IgD-negative memory B cell (primary cell): ENCODE data around the gene OGDHL. TPM values are rescaled to one million over a fixed set of nuclear protein-coding genes. Genes with fewer than 3 reads are reported as not detected.
A peak's percentile ranks its signal among the peaks of the same experiment; 100 is the strongest.

Experiments
- H3K27ac Mint-ChIP-seq, 3 donors: one replicate each; pipeline ENCODE4 v1.8.0; 2020 to 2022; ENCODE audit warnings: mild to moderate bottlenecking in 3 of 3, mixed read lengths in 3 of 3, moderate library complexity in 1 of 3
- H3K27me3 Mint-ChIP-seq: one replicate; pipeline ENCODE4 v1.8.0; 2021; ENCODE audit warnings: mixed read lengths
- H3K36me3 Mint-ChIP-seq: one replicate; pipeline ENCODE4 v1.8.0; 2020; ENCODE audit warnings: mild to moderate bottlenecking, mixed read lengths
- H3K4me1 Mint-ChIP-seq, 3 donors: one replicate each; pipeline ENCODE4 v1.8.0; 2020 to 2022; ENCODE audit warnings: mixed read lengths in 3 of 3, mild to moderate bottlenecking in 1 of 3
- H3K4me3 Mint-ChIP-seq, 4 donors: one replicate each; pipeline ENCODE4 v1.8.0; 2020 to 2022; ENCODE audit warnings: mild to moderate bottlenecking in 4 of 4, mixed read lengths in 4 of 4, moderate library complexity in 3 of 4
- H3K9me3 Mint-ChIP-seq, 3 donors: one replicate each; pipeline ENCODE4 v1.8.0; 2020 to 2021; ENCODE audit warnings: mixed read lengths in 3 of 3, mild to moderate bottlenecking in 1 of 3
- polyA plus RNA-seq: library from polyadenylated mRNA; unstranded; fragments of 300-500 nt; fragmentation: Illumina TruSeq; gene quantifications from one replicate; pipeline ENCODE4 v1.2.3, GENCODE V29; 2021

OGDHL gene
- polyA plus RNA-seq, 1 donor from 2014 or later, result not detected

GRCh38 chr10:49749144-49749543 lies 13.0 kb downstream of the OGDHL start:
- Mint-ChIP-seq H3K4me3 (no peak overlapping the region), H3K36me3 (peaks cover 1% of the 10 kb centered on the region), H3K27ac (no peak overlapping the region), H3K27me3 (peaks cover 12% of the 10 kb centered on the region), H3K4me1 (no peaks in the 10 kb centered on the region), H3K9me3 (no peaks in the 10 kb centered on the region)

GRCh38 chr10:49748006-49748405 lies 14.1 kb downstream of the OGDHL start:
- no peaks in the 10 kb centered on the region for H3K4me1 Mint-ChIP-seq
- peaks cover 12% of the 10 kb centered on the region for H3K27me3 Mint-ChIP-seq
- no peak overlapping the region for H3K27ac Mint-ChIP-seq
- H3K36me3 Mint-ChIP-seq, result peaks cover 1% of the 10 kb centered on the region
- no peaks in the 10 kb centered on the region for H3K9me3 Mint-ChIP-seq
- H3K4me3 Mint-ChIP-seq, result no peak overlapping the region

DNA sequence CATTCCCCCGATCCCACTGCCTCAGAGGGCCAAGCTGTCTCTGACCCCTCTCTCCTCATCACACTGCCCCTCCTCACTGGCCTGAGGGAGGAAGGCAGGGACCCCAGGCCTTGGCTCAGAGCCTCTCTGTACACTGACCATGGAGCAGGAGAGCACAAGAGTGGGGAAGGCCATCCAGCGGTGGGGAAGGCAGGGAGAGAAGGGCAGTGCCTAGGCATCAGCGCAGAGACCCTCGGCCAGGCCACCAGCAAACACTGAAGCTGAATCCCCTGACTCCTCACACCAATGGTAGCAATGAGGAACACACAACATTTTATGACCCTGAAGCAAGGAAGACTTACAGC lies 14.8 kb downstream of the OGDHL start:
- Mint-ChIP-seq H3K36me3 (peaks cover 1% of the 10 kb centered on the region), H3K4me3 (no peak overlapping the region), H3K27ac (no peak overlapping the region), H3K9me3 (no peaks in the 10 kb centered on the region), H3K27me3 (peaks cover 11% of the 10 kb centered on the region), H3K4me1 (no peaks in the 10 kb centered on the region)

DNA sequence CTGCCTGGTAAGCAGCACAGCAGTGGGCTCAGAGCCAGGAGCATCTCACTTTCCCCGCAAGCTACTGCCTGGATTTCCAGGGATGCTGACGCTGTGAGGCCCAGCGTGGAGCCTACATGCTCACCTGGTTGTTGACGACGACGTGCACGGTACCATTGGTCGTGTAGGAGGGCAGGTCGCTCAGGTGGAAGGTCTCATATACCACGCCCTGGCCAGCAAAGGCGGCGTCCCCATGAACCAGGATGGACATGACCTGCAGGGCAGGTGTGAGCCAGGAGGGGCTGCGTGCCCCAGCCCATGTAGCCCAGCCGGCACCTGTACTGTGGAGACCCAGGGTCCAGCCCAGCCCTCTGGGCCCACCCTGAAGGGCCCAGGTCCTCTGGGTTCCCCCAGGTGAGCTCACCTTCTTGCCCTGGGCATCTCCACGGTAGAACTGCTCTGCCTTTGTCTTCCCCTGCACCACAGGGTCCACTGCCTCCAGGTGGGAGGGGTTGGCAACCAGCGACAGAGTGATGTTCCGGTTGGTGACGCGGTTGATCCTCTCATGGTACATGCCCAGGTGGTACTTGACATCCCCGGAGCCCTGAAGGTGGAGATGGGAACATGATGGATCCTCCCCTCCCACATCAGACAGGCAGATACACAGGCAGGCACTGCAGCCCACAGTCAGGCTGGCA lies 15.4 kb downstream of the OGDHL start:
- Mint-ChIP-seq H3K27ac (no peak overlapping the region), H3K9me3 (no peaks in the 10 kb centered on the region), H3K27me3 (peaks cover 11% of the 10 kb centered on the region), H3K4me3 (no peak overlapping the region), H3K36me3 (peaks cover 1% of the 10 kb centered on the region), H3K4me1 (no peaks in the 10 kb centered on the region)

DNA sequence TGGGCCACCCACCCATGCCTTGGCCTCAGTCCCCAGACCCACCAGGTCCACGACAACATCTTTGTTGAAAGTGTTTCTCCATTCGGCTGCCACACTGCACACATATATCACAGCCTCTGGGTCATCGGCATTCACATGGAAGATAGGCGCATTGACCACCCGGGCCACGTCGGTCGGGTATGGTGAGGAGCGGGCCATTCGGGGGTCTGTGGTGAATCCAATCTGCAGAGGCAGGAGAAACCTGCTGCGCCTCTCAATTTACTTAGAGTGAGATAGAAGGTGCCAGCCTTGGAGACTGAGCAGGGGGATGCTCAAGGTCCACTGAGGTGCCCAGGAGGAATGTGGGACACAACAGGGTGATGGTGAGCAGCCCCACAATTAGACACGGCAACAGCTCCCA lies 16.4 kb downstream of the OGDHL start:
- no peaks in the 10 kb centered on the region for H3K4me1 Mint-ChIP-seq
- H3K4me3 Mint-ChIP-seq, result peak overlapping the region in 1 of 4 donors; percentile 32
- peak overlapping the region in 1 of 3 donors; percentile 6 for H3K27ac Mint-ChIP-seq
- no peaks in the 10 kb centered on the region for H3K9me3 Mint-ChIP-seq
- peaks cover 7% of the 10 kb centered on the region for H3K27me3 Mint-ChIP-seq
- peaks cover 1% of the 10 kb centered on the region for H3K36me3 Mint-ChIP-seq

DNA sequence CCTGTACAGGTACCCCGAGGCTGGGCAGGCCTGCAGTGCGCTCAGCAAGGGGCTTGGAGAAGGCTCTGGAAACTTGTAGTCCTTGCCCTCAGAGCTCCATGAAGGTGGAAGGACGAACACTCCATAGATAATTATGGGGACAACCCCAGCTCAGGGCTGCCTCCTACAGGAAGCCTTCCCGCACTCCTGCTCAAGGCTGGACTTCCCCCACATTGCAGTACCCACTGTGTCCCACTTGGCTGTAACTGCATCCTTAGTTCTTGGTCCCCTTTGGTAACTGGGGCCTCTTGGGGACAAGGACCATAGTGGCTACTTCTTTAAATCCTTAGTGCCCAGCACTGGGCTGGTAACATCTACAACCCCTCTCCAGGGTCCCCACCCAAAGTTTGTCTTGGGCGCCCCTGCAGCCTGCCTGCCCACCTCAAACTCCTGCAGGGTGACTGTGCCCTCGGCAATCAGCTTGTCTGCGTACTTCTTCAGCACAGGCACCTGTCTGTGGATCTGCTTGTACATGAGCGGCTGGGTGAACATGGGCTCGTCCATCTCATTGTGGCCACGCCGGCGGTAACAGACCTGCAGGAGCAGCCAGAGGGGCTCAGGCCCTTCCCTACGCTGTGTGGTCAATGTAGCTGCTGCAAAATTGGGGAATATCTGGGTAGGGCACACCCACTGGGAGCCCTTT lies 17.1 kb downstream of the OGDHL start:
- Mint-ChIP-seq H3K4me3 (no peak overlapping the region), H3K36me3 (peaks cover 1% of the 10 kb centered on the region), H3K27me3 (peaks cover under 1% of the 10 kb centered on the region), H3K9me3 (no peaks in the 10 kb centered on the region), H3K4me1 (no peaks in the 10 kb centered on the region), H3K27ac (peak overlapping the region in 1 of 3 donors; percentile 6)

DNA sequence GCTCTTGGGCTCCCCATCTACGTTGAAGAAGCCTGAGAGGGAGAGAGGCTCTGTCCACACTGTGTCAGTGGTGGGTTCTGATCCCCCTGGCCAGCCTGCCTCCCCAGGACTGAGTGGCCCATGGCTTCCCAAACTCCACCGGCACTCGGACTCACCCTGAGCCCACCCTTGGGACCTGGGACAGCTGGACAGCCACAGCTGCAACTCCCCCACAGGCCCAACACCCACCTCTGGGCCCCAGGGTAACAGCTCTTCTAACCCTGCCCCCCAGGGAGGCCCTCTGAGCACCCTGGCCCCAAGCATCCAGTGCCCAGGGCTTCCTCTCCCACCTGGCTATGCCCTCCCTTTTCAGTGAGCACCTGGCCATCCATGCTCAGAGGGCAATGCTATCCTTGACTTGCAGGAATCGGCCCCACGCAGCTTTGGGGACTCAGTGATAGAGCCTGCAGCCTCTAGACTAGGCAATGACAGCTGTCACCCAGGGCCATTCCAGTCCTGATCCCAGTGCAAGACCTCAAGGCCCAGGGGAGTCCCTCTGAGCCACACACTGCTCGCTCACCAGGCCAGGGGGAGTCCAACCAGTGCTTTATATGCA lies 17.9 kb downstream of the OGDHL start:
- H3K4me3 Mint-ChIP-seq, result no peak overlapping the region
- no peaks in the 10 kb centered on the region for H3K27me3 Mint-ChIP-seq
- no peaks in the 10 kb centered on the region for H3K4me1 Mint-ChIP-seq
- no peak overlapping the region for H3K27ac Mint-ChIP-seq
- no peaks in the 10 kb centered on the region for H3K9me3 Mint-ChIP-seq
- H3K36me3 Mint-ChIP-seq, result peaks cover 1% of the 10 kb centered on the region

DNA sequence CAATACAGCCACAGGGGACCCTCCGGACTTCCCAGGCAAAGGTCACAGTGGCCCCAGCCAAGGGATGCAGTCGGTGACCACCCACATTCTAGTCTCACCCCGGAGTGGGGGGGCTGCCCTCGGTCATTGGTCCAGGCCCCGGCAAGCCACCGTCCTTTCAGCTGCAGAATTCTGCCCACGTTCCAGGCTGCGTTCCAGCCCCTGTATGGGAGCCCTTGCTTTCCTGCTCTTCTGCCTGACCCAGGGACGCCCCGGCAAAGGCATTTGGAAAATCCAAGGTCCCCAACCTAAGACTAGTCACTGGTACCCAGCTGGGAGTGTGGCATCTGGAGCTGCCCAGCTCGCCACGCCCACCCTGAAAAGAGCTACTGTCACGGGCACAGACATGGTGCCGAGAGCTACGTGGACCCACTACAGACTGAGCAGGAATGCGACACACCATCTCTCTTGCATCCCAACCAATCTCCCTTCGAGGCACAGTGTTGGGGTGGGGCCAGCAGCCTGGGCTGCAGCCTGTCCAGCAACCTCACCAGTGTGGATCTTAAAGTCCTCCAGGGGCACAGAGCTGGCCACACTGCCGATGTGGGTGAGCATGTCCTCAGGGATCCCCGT lies 18.6 kb downstream of the OGDHL start:
- Mint-ChIP-seq H3K27me3 (no peaks in the 10 kb centered on the region), H3K9me3 (no peaks in the 10 kb centered on the region), H3K27ac (no peak overlapping the region), H3K4me1 (no peaks in the 10 kb centered on the region), H3K36me3 (peaks cover 1% of the 10 kb centered on the region), H3K4me3 (no peak overlapping the region)

GRCh38 chr10:49742683-49743463 lies 19.2 kb downstream of the OGDHL start:
- Mint-ChIP-seq H3K36me3 (peaks cover 1% of the 10 kb centered on the region), H3K9me3 (no peaks in the 10 kb centered on the region), H3K27me3 (no peaks in the 10 kb centered on the region), H3K27ac (no peak overlapping the region), H3K4me1 (no peaks in the 10 kb centered on the region), H3K4me3 (no peak overlapping the region)

DNA sequence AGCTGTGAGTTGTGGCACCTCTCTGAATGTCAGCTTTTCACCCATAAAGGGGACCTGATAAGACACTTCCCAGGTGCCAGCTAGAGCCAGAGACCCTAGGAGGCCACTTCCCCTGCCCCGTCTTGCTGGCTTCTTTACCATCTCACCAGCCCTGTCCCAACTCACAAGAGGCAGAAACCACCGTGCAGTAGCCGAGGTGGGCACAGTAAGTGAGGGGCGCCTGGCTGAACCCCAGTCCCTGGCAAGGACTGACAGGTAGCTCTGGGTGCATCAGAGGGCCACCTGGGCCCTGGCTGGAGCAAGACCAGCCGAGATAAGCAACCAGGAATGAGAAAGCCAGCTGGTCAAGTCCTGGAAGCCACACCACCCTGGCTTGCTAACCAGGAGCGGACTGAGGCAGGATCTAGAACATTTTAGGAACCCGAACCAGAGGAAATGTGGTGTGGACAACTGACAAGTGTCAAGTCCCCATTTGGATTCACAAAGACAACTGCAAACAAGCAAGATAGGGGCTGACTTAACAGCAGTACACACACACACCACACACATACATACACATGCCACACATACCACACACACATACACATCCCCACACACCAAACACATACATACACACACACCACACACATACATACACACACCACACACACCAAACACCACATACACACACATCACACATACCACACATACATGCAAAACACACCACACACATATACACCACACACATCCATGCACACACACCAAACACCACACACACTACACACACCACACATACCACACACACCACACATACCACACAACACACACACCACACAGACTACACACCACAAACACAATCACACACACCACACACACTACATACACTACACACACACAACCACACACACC lies 20.8 kb downstream of the OGDHL start:
- no peaks in the 10 kb centered on the region for H3K4me1 Mint-ChIP-seq
- H3K4me3 Mint-ChIP-seq, result no peak overlapping the region
- H3K27me3 Mint-ChIP-seq, result no peaks in the 10 kb centered on the region
- no peak overlapping the region for H3K27ac Mint-ChIP-seq
- no peaks in the 10 kb centered on the region for H3K9me3 Mint-ChIP-seq
- peaks cover 1% of the 10 kb centered on the region for H3K36me3 Mint-ChIP-seq

DNA sequence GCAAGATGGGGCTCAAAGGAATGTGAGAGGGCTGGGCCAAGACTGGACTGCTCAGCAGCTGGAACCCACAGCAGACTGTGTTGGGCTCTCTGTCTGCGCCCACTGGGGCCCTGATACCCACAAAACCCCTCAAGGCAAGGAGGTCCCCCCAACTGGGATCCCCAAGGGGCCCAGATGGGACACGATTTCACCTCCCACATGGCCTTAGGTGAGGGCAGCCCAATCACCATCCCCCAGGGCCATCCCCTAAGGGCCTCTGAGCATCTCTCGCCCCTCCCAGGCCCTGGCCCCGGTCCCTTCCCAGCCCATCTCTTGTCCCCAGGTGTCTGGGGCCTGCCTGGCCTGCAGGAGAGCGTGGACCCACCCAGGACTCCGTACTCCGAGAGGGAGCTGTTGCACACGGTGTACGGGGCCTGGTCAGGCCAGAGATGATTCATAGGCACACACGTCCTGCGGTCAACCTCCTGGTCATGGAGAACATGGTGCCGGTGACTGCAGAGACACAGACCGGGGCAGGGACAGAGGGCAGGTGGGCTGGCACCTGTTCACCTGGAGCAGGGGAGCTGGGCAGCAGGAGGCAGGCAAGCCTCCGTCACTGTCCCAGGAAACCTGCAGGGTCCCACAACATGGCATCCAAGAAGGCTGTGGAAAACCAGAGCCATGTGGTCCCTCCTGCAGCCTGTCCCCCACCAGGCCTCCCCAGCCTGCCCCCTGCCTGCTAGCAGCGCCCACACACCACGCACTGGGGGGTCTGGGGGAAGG lies 21.6 kb downstream of the OGDHL start:
- Mint-ChIP-seq H3K27ac (no peak overlapping the region), H3K9me3 (no peaks in the 10 kb centered on the region), H3K4me1 (no peaks in the 10 kb centered on the region), H3K27me3 (no peaks in the 10 kb centered on the region), H3K36me3 (no peaks in the 10 kb centered on the region), H3K4me3 (no peak overlapping the region)

- H3K27ac Mint-ChIP-seq, result no peak overlapping the region
- no peaks in the 10 kb centered on the region for H3K9me3 Mint-ChIP-seq
- no peaks in the 10 kb centered on the region for H3K27me3 Mint-ChIP-seq
- H3K36me3 Mint-ChIP-seq, result no peaks in the 10 kb centered on the region
- H3K4me1 Mint-ChIP-seq, result no peaks in the 10 kb centered on the region
- H3K4me3 Mint-ChIP-seq, result no peak overlapping the region
Measured at GRCh38 chr10:49739426-49739825, 22.7 kb downstream of the OGDHL start.

- H3K27ac Mint-ChIP-seq, result no peak overlapping the region
- no peaks in the 10 kb centered on the region for H3K36me3 Mint-ChIP-seq
- no peaks in the 10 kb centered on the region for H3K27me3 Mint-ChIP-seq
- no peaks in the 10 kb centered on the region for H3K4me1 Mint-ChIP-seq
- H3K4me3 Mint-ChIP-seq, result no peak overlapping the region
- H3K9me3 Mint-ChIP-seq, result no peaks in the 10 kb centered on the region
Measured at GRCh38 chr10:49738616-49739360, 23.3 kb downstream of the OGDHL start.
